Memory B cell (primary cell): ENCODE measurements around the gene TWNK.
A peak's percentile ranks its signal among the peaks of the same experiment; 100 is the strongest.

Experiments
- ATAC-seq: fragments of 150-1000 bp; cut with Tn5 transposase; 2 replicates; pipeline ENCODE4 v1.10.0; 2021; ENCODE audit warnings: low read depth, mild to moderate bottlenecking, moderate library complexity
- DNase-seq, 2 donors: peaks; one replicate each; pipeline ENCODE4 v3.0.0; 2022; ENCODE audit warnings: low spot score in 2 of 2
- H3K27ac Mint-ChIP-seq: one replicate; pipeline ENCODE4 v1.8.0; 2022; ENCODE audit warnings: mild to moderate bottlenecking, moderate library complexity, mixed read lengths
- H3K27me3 Mint-ChIP-seq: one replicate; pipeline ENCODE4 v1.8.0; 2022; ENCODE audit warnings: mixed read lengths
- H3K36me3 Mint-ChIP-seq: one replicate; pipeline ENCODE4 v1.8.0; 2022; ENCODE audit warnings: mild to moderate bottlenecking, mixed read lengths
- H3K4me1 Mint-ChIP-seq: one replicate; pipeline ENCODE4 v1.8.0; 2022; ENCODE audit warnings: mixed read lengths
- H3K4me3 Mint-ChIP-seq: one replicate; pipeline ENCODE4 v1.8.0; 2022; ENCODE audit warnings: mild to moderate bottlenecking, moderate library complexity, mixed read lengths
- H3K9me3 Mint-ChIP-seq: one replicate; pipeline ENCODE4 v1.8.0; 2022; ENCODE audit warnings: mixed read lengths

Gene TWNK

GRCh38 chr10:101018600-101019439 lies 31.5 kb downstream of the TWNK start:
- ATAC-seq (peak; percentile 66), DNase-seq (peak; percentile 51 to 60)
- Mint-ChIP-seq H3K36me3 (no peaks in the 10 kb centered on the region), H3K4me3 (peak overlapping the region; percentile 61), H3K27me3 (peaks cover 27% of the 10 kb centered on the region), H3K27ac (peak overlapping the region; percentile 62), H3K4me1 (peaks cover 24% of the 10 kb centered on the region), H3K9me3 (no peaks in the 10 kb centered on the region)

- Mint-ChIP-seq H3K9me3 (no peaks in the 10 kb centered on the region), H3K4me1 (peaks cover 21% of the 10 kb centered on the region), H3K4me3 (peak overlapping the region; percentile 60), H3K27ac (no peak overlapping the region), H3K36me3 (no peaks in the 10 kb centered on the region), H3K27me3 (peaks cover 25% of the 10 kb centered on the region)
- ATAC-seq (no peak), DNase-seq (no peak)
Observed at GRCh38 chr10:101019440-101019703, 32.0 kb downstream of the TWNK start.

- DNase-seq (no peak), ATAC-seq (no peak)
- H3K9me3 Mint-ChIP-seq = no peaks in the 10 kb centered on the region
- H3K27me3 Mint-ChIP-seq = peaks cover 19% of the 10 kb centered on the region
- H3K27ac Mint-ChIP-seq = no peak overlapping the region
- H3K4me3 Mint-ChIP-seq = no peak overlapping the region
- peaks cover 18% of the 10 kb centered on the region for H3K4me1 Mint-ChIP-seq
- H3K36me3 Mint-ChIP-seq = no peaks in the 10 kb centered on the region
Observed at GRCh38 chr10:101020427-101021075, 33.2 kb downstream of the TWNK start.

- no peak overlapping the region for H3K27ac Mint-ChIP-seq
- no peak for DNase-seq
- ATAC-seq = no peak
- peaks cover 15% of the 10 kb centered on the region for H3K27me3 Mint-ChIP-seq
- H3K9me3 Mint-ChIP-seq = no peaks in the 10 kb centered on the region
- H3K36me3 Mint-ChIP-seq = no peaks in the 10 kb centered on the region
- peaks cover 16% of the 10 kb centered on the region for H3K4me1 Mint-ChIP-seq
- no peak overlapping the region for H3K4me3 Mint-ChIP-seq
Observed at GRCh38 chr10:101021239-101021638, 33.9 kb downstream of the TWNK start.

GRCh38 chr10:101021692-101022251 lies 34.4 kb downstream of the TWNK start:
- ATAC-seq = no peak
- H3K36me3 Mint-ChIP-seq = no peaks in the 10 kb centered on the region
- peaks cover 10% of the 10 kb centered on the region for H3K27me3 Mint-ChIP-seq
- no peak overlapping the region for H3K4me3 Mint-ChIP-seq
- peaks cover 12% of the 10 kb centered on the region for H3K4me1 Mint-ChIP-seq
- H3K9me3 Mint-ChIP-seq = no peaks in the 10 kb centered on the region
- no peak for DNase-seq
- H3K27ac Mint-ChIP-seq = no peak overlapping the region

- H3K36me3 Mint-ChIP-seq = no peaks in the 10 kb centered on the region
- H3K4me1 Mint-ChIP-seq = peaks cover 10% of the 10 kb centered on the region
- no peak for ATAC-seq
- H3K27me3 Mint-ChIP-seq = peaks cover 11% of the 10 kb centered on the region
- no peaks in the 10 kb centered on the region for H3K9me3 Mint-ChIP-seq
- no peak for DNase-seq
- no peak overlapping the region for H3K4me3 Mint-ChIP-seq
- no peak overlapping the region for H3K27ac Mint-ChIP-seq
Observed at GRCh38 chr10:101022967-101023705, 35.8 kb downstream of the TWNK start.

GRCh38 chr10:101027106-101027720 lies 39.9 kb downstream of the TWNK start:
- H3K9me3 Mint-ChIP-seq = no peaks in the 10 kb centered on the region
- no peak overlapping the region for H3K27ac Mint-ChIP-seq
- H3K27me3 Mint-ChIP-seq = peaks cover 11% of the 10 kb centered on the region
- H3K4me3 Mint-ChIP-seq = no peak overlapping the region
- H3K4me1 Mint-ChIP-seq = peaks cover 8% of the 10 kb centered on the region
- no peaks in the 10 kb centered on the region for H3K36me3 Mint-ChIP-seq
- no peak for DNase-seq
- no peak for ATAC-seq

- Mint-ChIP-seq H3K9me3 (no peaks in the 10 kb centered on the region), H3K27ac (no peak overlapping the region), H3K36me3 (no peaks in the 10 kb centered on the region), H3K4me1 (peaks cover 15% of the 10 kb centered on the region), H3K27me3 (peaks cover 11% of the 10 kb centered on the region), H3K4me3 (no peak overlapping the region)
- no peak for DNase-seq
- ATAC-seq = no peak
Observed at GRCh38 chr10:101028446-101029337, 41.3 kb downstream of the TWNK start.

GRCh38 chr10:101029520-101030295 lies 42.4 kb downstream of the TWNK start:
- Mint-ChIP-seq H3K4me1 (peaks cover 15% of the 10 kb centered on the region), H3K36me3 (no peaks in the 10 kb centered on the region), H3K9me3 (no peaks in the 10 kb centered on the region), H3K27me3 (peaks cover 11% of the 10 kb centered on the region), H3K27ac (no peak overlapping the region), H3K4me3 (no peak overlapping the region)
- no peak for DNase-seq
- ATAC-seq = no peak

- Mint-ChIP-seq H3K4me3 (peak overlapping the region; percentile 96), H3K4me1 (peaks cover 15% of the 10 kb centered on the region), H3K36me3 (no peaks in the 10 kb centered on the region), H3K27ac (peak overlapping the region; percentile 87), H3K9me3 (no peaks in the 10 kb centered on the region), H3K27me3 (peaks cover 11% of the 10 kb centered on the region)
- ATAC-seq = no peak
- no peak for DNase-seq
Observed at GRCh38 chr10:101030496-101031127, 43.3 kb downstream of the TWNK start.

GRCh38 chr10:101031128-101031795 lies 43.9 kb downstream of the TWNK start, which contains the start of the genes PDZD7 and SFXN3:
PDZD7 (minus strand) TSS chr10:101031129; CDS start chr10:101030219, 910 bp downstream.
SFXN3 (plus strand) TSS chr10:101031234; CDS start chr10:101034695, 3,461 bp downstream.
- Mint-ChIP-seq H3K27me3 (peaks cover 11% of the 10 kb centered on the region), H3K36me3 (peaks cover 2% of the 10 kb centered on the region), H3K9me3 (no peaks in the 10 kb centered on the region), H3K4me3 (peak within 1 kb of the TSS; percentile 96), H3K4me1 (peaks cover 15% of the 10 kb centered on the region), H3K27ac (peak within 1 kb of the TSS; percentile 87)
- DNase-seq (peak; percentile 94 to 95), ATAC-seq (peak; percentile 85)
